OCI-M1 (cell line): Measurements from ENCODE around the gene CAPN5.

Source experiments
- DNase-seq: peaks from one replicate; lab custom pipeline; 2025; lab: John Stamatoyannopoulos, UW

Gene CAPN5

GRCh38 chr11:77152846-77153245, 86.1 kb downstream of the CAPN5 start:
- DNase-seq = no peak

GRCh38 chr11:77153276-77154185, 86.8 kb downstream of the CAPN5 start:
- DNase-seq = no peak

GRCh38 chr11:77154381-77155081, 87.8 kb downstream of the CAPN5 start:
- no peak for DNase-seq

GRCh38 chr11:77155082-77155475, 88.3 kb downstream of the CAPN5 start:
- DNase-seq = no peak

GRCh38 chr11:77155556-77156130, 88.9 kb downstream of the CAPN5 start:
- no peak for DNase-seq

- no peak for DNase-seq
Measured at GRCh38 chr11:77156396-77157195, 89.8 kb downstream of the CAPN5 start.

- DNase-seq = no peak
Measured at GRCh38 chr11:77158041-77158695, 91.4 kb downstream of the CAPN5 start.

GRCh38 chr11:77159219-77159936, 92.6 kb downstream of the CAPN5 start:
- no peak for DNase-seq

GRCh38 chr11:77159937-77160495, 93.2 kb downstream of the CAPN5 start:
- DNase-seq = no peak

- DNase-seq = no peak
Measured at GRCh38 chr11:77163271-77163670, 96.5 kb downstream of the CAPN5 start.

- DNase-seq = no peak
Measured at GRCh38 chr11:77165066-77165465, 98.3 kb downstream of the CAPN5 start.

GRCh38 chr11:77166021-77166420, 99.2 kb downstream of the CAPN5 start:
- DNase-seq = no peak

- no peak for DNase-seq
Measured at GRCh38 chr11:77167111-77167626, 100.4 kb downstream of the CAPN5 start.

- DNase-seq = no peak
Measured at GRCh38 chr11:77167791-77168190, 101.0 kb downstream of the CAPN5 start.

GRCh38 chr11:77170107-77170506, 103.3 kb downstream of the CAPN5 start:
- DNase-seq = no peak

GRCh38 chr11:77171254-77171653, 104.5 kb downstream of the CAPN5 start:
- no peak for DNase-seq

- DNase-seq = no peak
Measured at GRCh38 chr11:77171885-77172665, 105.3 kb downstream of the CAPN5 start.

GRCh38 chr11:77172666-77172982, 105.9 kb downstream of the CAPN5 start:
- no peak for DNase-seq

GRCh38 chr11:77173494-77173893, 106.7 kb downstream of the CAPN5 start:
- no peak for DNase-seq

- DNase-seq = no peak
Measured at GRCh38 chr11:77174559-77174958, 107.8 kb downstream of the CAPN5 start.
